ENCODE measurements around the gene PDHX.

GRCh38 chr11:34881900-34882299 lies 34.5 kb upstream of the PDHX start:
- TF ChIP-seq NFRKB (IDR thresholded peaks at IDR 0.05), result no peak
- TF ChIP-seq BHLHE40 (IDR thresholded peaks at IDR 0.05; ENCODE audit: borderline replicate concordance), result no peak
- TF ChIP-seq FOXM1 (IDR thresholded peaks at IDR 0.05; ENCODE audit: borderline replicate concordance), result no peak
- no peak for TF ChIP-seq SUZ12 (IDR thresholded peaks at IDR 0.05)
- TF ChIP-seq FOXA1 (IDR thresholded peaks at IDR 0.05), result no peak
